Bone marrow (tissue), 2 donors: ENCODE results near the gene CALML3.

ENCODE experiments used
- DNase-seq, 2 donors: peaks; one replicate each; lab custom pipeline; 2025; lab: John Stamatoyannopoulos, UW

The CALML3 gene

DNA sequence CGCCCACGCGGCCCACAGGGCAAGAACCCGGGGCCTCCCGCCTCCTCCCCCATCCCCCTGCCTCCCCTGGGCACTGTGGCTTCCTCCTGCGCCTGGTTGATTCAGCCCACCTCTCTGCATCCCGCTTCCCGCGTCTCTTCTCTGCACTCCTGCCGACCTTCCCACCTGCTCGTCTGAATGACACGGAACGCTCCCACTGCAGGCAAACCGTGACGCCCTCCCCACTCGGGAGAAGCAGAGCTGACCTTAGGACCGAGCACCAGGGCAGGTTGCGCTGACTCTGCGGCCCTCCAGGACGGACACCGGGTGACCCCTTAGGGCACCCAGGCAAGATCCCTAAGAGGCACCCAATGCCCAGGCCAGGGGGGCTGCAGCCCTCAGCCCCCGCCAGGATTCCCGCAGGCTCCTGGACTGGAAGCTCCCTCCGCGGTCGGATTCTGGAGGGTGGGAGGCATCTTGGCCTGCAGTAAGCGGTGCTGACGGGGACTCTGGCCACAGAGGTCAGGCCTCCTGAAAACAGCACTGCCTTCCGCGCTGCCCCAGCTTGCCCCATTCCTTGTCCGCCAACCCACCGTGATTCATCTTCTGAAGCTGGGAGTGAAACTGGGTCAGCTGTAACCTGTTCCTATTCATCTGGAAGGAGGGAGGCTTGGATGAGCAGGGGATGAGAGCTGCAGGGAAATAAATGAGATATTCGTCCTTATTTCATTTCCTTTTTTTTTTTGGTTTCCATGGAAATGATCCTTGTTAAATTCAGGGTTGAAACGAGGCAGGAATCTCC lies 990 bp downstream of the CALML3 start:
- no peak for DNase-seq

DNA sequence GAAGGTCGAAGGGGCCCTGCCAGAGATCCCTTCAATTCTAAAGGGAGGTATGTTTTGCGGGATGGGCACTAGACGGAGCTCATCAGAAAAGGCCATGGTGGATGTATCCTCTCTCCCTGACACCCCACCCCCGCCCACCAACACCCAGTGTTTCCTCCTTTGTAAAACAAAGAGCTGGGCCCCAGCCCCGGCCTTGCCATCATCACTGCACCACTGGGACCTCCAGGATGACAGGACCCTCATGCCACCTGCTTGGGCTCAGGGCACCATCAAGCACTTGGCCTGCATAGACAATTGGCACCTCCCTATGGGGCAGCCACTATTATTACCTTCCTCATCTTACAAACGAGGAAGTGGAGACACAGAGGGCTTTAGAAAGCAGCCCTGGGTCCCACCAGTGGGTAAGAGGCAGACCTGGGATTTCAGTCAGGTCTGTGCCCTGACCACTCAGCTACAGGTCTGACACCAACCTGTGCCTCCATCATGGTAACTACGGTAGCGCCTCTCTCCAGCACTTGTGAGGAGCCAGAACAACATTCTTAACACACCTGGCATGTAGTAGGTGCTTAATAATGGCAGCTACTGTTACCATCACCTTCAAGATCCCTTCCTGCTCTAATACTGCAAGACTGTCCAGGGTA lies 2.0 kb downstream of the CALML3 start:
- DNase-seq, result no peak

DNA sequence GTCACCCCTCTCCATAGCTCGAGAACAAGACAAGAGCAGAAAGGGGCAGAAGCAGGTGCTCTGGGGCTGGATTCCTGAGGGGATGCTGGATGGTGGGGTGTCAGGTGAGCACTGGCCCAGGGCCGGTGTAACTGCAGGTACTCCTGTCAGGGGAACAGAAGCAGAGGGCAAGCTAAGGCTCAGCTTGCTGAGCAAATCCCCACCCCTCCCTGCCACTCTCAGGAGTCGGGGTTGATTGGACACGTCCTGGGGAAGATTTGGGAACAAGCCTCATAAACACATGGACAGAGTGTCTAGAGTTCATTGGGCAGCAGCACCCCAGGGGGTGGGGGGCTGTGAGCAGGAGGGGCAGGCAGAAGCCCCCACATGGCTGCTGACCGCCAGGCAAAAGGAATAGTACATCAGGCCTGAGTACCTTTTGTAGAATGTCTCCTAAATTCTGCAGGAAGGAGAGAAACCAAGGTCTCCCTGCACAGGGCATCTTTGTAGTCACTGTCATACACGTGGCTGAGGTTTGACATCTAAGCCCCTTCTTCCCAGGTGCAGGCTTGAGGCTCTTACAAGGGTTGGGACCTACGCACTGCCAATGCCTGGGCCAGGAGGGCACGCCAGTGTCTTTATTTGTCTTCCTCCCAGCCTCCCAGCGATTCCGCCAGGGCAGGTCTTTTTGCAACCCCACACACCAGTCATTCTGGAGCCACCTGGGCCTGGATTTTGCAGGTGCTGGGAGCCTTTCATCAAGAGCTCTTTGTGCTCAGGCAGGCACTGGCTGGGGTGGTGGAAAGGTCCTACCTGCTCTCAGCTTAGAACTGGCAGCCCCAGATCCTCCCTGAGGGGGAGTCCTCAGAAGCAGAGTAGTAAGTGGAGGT lies 2.8 kb downstream of the CALML3 start:
- DNase-seq, result no peak

DNA sequence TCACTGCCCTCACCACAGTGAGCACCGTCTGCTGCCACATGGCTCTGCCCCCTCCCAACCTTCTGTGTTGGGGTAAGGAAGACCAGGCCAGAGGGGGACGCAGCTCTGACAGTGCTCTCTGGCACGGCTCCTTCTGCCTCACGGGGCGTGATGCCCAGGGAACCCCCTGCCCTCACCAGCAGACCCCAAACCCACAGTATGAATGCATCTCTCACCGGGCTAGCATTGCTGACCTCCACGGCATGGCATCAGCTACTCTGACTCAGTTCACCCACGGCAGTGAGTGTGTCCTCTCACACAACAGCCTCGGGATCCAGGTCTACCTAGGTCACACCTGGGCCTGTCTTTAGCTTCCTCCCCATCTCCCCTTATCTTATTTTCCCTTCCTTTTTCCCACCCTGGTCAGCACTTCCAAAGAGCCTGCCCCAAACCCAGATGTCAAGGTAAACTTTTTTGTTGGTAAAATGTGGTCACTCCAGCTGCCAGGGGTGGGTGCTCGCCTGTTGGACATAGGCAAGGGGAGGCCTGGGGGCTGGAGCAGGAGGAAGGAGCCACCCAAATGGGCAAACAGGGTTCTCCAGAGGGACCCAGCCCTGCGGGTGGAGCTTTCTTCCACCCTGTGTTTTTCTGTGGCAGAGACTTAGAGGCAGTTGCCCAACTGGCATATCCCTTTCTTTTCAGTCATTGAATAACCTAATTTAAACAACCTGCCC lies 4.4 kb downstream of the CALML3 start:
- DNase-seq, result no peak

DNA sequence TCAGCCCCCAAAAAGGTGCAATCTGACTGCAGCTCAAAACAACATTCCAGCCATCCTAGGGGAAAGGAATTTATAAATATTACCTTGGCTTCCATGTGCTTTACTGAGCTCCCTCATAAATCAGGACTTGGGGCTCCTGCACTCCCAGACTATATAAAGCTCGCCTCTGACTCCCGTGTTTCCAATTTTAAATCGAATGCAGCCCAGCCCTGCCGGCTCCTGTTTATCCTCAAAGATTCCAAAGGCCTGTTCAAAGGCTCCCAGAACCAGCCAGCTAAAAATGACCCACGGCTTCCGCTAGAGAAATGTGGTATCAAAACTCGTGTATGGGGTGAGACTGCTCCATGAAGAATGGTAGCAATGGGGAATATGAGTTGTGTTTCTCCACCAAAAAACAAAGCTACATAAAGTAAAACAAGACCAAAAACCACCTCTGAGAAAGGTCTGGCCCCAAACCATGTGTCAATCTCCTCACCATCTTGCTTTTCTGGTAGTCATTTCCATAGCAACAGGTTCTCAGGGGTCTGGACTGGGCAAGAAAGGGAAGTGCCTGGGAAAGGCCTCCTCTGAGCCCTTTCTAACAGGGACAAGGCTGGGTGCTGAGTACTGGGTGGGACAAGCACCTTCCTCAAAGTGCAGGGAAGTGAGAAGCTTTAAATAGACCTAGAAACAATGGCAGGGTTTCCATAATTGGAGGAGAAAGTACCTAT lies 5.1 kb downstream of the CALML3 start:
- no peak for DNase-seq

DNA sequence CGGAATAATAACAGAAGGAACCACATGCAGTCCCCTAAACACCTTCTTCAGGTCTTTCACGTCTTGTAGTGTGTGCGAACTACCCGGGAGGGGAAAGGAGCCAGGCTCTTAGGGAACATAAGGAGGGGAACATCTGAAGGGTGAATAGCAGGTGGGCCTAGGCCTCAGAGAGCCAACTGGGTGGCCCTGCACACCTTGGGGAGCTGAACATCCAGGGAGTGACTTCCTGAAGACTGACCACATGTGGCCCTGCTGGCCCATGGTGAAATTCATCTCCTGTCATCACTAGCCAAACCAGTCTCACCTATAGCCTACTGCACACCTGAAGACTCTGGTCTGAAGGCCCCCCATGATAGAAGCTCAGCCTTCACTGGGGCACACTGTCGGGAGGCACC lies 5.6 kb downstream of the CALML3 start:
- no peak for DNase-seq

DNA sequence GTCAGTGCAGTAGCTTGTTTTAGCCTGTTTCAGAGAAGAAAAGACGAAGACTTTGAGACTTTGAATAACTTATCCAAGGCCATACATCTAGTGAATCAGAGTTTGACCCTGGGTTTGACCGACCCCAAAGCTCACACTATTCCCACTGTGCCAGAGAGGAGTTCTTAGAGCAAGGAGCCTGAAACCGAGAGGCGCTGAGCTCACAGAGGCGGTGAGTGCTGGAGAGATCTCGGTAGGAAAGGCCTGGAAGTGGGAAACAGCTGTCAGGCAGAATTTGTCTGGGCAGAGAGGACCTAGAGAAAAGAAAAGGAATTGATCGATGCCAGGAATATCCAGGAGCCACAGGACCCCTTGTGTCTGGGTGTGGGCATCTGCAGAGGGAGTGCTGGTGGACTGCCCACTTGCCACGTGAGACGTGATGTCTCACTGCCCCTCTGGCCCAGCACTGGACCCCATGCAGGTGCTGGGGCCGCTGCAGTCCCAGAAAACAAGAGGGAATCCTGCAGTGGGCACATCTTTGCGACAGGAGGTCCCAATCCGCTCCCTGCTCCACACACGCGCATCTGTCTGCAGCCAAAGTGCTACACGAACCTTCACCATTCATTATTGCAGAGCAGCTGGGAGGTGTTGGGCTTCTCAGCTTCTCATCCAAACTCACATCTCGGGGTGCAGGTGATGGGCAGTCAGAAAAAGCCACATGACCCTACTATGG lies 6.2 kb downstream of the CALML3 start:
- DNase-seq, result no peak

DNA sequence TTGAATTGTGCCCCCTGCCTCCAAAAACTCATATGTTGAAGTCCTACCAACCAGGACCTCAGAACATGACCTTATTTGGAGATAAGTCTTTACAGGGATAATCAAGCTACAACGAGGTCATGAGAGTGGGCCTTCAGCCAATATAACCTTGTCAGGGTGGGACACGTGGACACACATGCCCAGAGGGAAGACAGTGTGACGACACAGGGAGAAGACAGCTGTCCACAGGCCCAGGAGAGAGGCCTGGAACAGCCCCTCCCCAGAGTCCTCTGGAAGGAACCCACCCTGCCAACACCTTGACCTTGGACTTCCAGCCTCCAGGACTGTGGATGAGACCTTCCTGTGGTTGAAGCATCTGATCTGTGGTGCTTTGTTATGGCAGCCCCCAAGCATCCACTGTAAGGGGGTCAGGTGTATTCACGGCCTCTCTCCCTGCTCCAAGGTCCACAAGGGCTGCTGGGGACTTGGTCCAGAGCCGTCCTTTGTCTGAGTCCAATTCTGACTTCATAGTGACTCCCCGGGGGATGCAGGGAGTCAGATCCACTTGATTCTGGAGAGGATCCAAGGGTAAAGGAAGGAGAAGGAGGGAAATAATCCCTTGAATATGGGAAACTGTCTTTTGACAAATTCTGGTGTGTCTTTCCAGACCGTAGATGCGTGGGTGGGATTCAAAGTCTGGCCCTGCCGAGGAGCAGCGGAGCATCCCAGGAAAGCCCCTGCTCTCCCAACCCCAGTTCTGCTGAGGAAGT lies 7.0 kb downstream of the CALML3 start:
- no peak for DNase-seq

DNA sequence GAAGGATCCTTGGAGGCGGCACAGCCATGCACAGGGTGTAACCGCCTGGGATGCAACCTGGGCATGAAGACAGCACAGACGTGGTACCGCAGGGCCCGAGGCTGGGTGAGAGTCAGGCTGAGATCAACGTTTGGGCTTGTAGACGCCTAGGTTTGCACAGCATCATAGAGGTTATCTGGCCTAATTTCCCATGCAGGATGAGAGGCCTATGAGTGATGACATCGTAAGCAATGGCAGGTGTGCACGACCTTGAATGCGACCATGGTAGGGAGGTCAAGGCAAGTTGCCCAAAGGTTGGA lies 7.5 kb downstream of the CALML3 start:
- DNase-seq, result no peak

DNA sequence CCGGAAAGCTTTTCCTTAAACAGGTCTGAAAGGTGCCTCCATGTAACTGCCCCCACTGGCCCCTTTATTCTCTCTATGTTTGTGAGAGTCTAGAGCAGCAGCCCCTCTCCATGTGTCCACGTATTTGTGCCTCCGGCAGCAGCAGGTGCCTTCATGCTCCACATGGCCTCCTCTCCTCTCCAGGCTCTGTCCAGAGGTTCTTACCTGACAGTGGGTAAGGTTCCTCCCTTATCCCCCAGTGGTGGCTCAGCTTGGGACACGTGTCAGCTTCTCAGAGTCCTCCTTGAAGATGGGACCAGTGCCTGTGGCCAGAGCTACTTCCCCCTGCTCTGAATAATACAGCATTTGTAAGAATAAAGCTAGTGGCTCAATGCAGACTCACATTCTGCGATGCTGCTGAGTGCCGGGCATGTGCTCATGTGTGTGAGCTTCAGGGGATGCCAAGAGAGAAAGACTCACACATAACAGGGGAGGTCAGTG lies 7.9 kb downstream of the CALML3 start:
- no peak for DNase-seq

DNA sequence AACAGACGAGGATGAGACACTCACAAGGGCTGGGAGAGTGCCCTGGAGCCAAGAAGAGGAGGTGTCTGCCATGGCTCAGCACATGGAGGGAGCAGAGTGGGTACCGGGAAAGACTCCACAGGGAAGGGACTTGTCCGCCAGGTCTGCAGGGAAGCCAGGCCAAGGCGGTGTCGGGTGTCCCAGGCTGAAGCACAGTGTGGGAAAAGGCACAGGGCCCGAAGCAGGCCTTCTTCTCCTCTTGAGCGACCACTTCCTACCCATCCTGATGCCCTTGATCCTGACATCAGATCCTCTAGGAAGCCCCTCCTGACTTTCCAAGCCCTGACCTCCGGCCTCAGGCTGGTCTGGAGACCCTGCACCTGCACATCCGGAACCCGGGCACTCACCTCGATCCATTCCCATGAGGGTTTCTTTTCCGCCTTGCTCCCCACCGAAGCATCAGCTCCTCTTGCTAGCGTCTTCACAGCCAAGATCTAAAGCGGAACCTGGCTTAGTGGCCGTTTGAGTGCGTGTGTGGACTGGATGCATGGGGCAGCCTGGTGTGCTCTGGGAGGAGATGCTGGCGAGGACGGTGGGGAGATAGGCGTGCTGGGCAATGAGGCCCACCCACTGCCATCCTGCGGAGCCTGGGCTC lies 8.5 kb downstream of the CALML3 start:
- no peak for DNase-seq

DNA sequence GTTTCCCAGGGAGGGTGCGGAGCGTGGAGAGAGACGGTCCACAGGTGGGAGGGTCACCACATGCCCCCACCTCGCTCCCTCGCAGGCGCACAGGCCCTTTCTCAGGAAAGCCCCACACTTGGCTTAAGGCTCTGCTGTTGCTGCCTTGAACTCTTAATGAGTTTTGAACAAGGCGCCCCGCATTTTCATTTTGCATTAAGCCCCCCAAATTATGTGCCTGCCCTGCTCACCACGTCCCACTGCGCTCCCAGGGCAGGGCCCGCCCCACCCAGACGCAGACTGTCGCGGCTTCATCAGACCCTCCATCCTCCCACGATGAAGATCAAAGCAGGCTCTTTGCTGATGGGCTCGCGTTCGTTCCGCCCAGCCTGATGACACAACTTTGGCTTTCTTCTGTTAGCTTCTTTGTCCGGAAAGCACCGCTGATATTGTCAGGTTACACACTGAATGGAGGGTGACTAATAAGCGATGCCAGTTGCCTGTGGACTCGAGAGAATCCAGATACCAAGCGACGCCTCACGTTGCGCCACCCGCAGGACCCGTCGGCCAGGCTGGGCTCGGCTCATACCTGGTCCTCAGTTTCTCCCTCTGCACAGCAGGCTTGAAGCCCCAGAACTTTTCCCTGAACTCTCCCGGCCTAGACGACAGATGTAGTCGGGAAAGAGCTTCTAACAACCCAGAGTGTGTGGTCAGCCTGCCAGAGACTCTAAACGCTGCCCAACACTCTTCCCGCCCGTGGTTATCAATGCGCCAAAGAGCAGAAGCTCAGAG lies 9.5 kb downstream of the CALML3 start:
- no peak for DNase-seq

DNA sequence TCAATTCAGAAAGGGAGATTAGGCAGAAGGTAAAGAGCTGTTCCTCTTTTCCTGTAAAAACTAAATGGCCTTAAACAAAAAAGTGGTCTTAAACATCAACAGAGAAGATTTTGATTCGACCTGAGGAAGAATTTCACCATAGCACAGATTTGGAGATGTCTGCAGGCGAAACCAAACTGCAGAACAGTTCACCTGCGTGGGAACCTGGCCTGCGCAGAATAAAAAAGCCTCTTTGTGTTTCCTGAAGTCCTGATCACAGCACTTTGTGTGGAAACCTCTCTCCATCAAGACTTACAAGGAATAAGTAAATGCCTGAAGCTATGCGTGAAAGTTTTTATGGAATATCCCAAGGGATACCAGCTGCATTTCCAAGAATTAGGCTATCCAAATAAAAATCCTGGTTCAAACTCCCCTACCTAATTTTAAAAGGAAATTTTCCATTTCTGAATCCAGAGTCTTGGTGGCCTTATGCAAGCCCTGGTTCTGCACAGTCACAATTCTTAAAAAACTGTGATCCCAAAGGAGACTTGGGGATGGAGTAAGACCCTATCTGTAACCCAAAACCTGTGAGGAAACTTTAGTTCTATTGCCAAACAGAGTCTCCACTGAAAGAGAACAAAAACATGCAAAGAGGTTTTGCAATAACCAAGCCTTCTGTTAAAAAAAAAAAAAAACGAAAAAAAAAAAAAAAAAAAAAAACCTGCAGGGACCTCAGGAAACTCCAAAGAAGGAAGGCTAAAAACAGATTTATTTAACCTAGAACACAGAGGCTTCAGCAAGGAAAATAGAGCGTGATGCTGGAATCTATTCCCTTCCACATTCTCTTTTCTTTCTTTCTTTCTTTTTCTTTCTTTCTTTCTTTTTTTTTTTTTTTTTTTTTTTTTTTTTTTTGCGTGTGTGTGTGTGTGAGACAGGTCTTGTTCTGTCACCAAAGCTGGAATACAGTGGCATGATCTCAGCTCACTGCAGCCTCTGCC lies 10.4 kb downstream of the CALML3 start:
- DNase-seq, result no peak

DNA sequence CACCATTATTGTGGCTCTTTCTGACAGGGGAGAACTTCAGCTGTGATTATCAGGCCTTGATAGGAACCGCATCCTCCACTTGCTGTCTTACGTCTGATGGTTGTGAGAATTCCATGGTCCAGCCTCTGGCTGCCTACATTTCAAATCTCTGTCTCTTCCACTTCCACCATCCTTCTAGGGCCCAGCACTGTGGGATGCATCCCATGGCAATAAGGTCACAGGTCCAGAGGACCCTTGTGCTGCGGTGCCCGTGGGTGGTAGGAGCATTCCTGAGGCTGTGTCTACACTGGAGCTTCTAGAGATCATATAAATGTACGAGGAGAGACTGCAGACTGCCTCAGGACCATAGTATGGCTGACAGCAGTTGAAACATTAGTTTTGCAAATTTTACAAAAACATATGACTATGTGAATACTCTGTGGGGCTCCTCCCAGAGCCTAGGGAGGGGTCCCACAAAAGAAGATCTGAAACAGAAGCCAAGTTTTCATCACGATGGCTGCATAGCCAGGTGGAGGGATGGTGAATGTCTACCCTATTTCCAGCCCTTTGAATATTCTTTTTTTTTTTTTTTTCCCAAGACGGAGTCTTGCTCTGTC lies 11.8 kb downstream of the CALML3 start:
- DNase-seq, result no peak

DNA sequence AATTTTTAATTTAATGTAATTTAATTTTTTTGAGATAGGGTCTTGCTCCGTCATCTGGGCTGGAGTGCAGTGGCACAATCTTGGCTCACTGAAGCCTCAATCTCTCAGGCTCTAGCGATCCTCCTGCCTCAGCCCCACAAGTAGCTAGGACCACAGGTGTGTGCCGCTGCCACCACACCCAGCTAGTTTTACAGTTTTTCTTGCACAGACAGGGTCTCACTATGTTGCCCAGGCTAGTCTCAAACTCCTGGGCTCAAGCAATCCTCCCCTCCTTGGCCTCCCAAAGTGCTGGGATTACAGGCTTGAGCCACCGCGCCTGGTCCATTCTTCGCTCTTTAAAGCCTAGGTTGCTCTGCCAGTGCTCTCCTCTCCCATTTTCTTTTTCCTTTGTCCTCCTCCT lies 12.9 kb downstream of the CALML3 start:
- DNase-seq, result no peak

DNA sequence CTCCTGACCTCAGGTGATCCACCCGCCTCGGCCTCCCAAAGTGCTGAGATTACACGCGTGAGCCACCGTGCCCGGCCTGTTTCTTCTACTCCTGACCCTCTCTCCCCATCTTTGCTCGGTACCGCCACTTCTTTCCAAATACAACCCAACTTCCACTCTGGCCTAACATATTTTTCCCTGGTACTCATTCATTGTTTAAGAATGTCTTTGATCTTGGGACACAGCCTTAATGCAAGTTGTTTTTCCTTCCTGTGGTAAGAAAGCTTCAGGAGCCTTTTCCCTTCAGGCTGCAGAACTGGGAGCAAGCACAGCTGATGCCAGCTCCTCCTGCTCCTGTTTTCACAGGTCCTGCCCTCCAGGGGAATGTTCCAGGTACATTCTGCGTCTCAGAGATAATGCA lies 13.7 kb downstream of the CALML3 start:
- no peak for DNase-seq

DNA sequence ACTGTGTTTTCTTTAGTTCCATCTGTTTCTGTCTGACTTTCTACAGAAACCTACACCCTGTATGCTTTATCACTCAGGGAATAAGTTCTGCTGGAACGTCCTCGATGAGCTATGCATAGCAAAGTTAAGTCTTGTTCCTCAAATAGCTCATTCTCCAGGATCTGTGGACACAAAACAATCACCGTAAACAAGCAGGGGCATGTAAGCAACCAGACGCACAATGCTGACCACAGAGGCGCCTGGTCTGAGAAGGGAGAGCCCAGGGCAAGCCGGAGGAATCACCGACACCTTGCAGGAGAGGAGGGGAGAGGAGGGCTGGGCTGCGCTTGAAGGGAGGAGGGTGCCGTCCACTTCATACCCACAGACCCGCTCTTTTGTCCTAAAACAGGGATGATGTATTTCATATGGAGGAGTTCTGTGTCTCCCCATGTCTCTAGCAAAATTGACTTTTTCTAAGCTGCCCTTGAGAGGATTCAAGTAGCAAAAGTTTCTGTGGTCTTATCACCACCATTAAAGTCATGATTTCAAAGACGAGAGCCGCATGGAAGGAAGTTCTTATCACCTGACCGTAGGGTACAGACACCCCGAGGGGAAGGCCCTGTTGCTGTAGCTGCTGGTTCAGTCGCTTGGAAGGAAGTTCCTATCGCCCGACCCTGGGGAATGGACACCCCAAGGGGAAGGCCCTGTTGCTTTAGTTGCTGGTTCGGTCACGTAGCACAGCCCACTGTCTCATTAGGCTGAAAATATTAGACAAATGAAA lies 14.3 kb downstream of the CALML3 start:
- no peak for DNase-seq
